H9 (cell line): ENCODE measurements around the gene DEPP1. TPM values are rescaled to one million over a fixed set of nuclear protein-coding genes. Genes with fewer than 3 reads are reported as not detected.

Experiments
- DNase-seq: peaks from one replicate; pipeline ENCODE4 v3.0.0-alpha.2; 2017
- H2AFZ ChIP-seq: one replicate; pipeline ENCODE4 v1.6.1; 2013; ENCODE audit warnings: mild to moderate bottlenecking, low read length, control low read depth, moderate library complexity
- H2AK5ac ChIP-seq: 2 replicates; pipeline ENCODE4 v1.6.1; 2013; ENCODE audit warnings: low read length, control low read depth, mixed read lengths; ENCODE audit not compliant: insufficient read length
- H2BK120ac ChIP-seq: one replicate; pipeline ENCODE4 v1.6.1; 2013; ENCODE audit warnings: low read depth, mild to moderate bottlenecking, low read length, control low read depth, inconsistent platforms; ENCODE audit not compliant: poor library complexity, severe bottlenecking
- H2BK12ac ChIP-seq: 2 replicates; pipeline ENCODE4 v1.6.1; 2013; ENCODE audit warnings: low read length, control low read depth, mixed read lengths, low read depth; ENCODE audit not compliant: insufficient read length
- H2BK15ac ChIP-seq: 2 replicates; pipeline ENCODE4 v1.6.1; 2013; ENCODE audit warnings: low read depth, low read length, control low read depth
- H2BK20ac ChIP-seq: one replicate; pipeline ENCODE4 v1.6.1; 2013; ENCODE audit warnings: low read depth, mild to moderate bottlenecking, low read length, control low read depth, inconsistent platforms; ENCODE audit not compliant: poor library complexity, severe bottlenecking
- H2BK5ac ChIP-seq: 2 replicates; pipeline ENCODE4 v1.6.1; 2013; ENCODE audit warnings: low read length, control low read depth, mixed read lengths; ENCODE audit not compliant: insufficient read length
- H3K14ac ChIP-seq: 2 replicates; pipeline ENCODE4 v1.6.1; 2013; ENCODE audit warnings: low read length, control low read depth; ENCODE audit not compliant: insufficient read depth
- H3K18ac ChIP-seq: 2 replicates; pipeline ENCODE4 v1.6.1; 2013; ENCODE audit warnings: low read depth, mild to moderate bottlenecking, mixed read lengths, low read length, control low read depth; ENCODE audit not compliant: insufficient read length
- H3K23ac ChIP-seq: 2 replicates; pipeline ENCODE4 v1.6.1; 2013; ENCODE audit warnings: low read length, control low read depth, mixed read lengths, low read depth; ENCODE audit not compliant: insufficient read length
- H3K23me2 ChIP-seq: 2 replicates; pipeline ENCODE4 v1.6.1; 2013; ENCODE audit warnings: low read depth, mild to moderate bottlenecking, mixed read lengths, low read length, control low read depth; ENCODE audit not compliant: insufficient read length, poor library complexity, severe bottlenecking
- H3K27ac ChIP-seq: 2 replicates; pipeline ENCODE4 v1.5.1; 2013; ENCODE audit warnings: low read length, control low read depth, mixed read lengths, low read depth; ENCODE audit not compliant: insufficient read length
- H3K27me3 ChIP-seq: 2 replicates; pipeline ENCODE4 v1.6.1; 2013; ENCODE audit warnings: low read length, control low read depth, inconsistent platforms; ENCODE audit not compliant: insufficient read depth
- H3K4ac ChIP-seq: 2 replicates; pipeline ENCODE4 v1.6.1; 2013; ENCODE audit warnings: low read depth, mild to moderate bottlenecking, control low read depth, inconsistent platforms, low read length, moderate library complexity
- H3K4me1 ChIP-seq: 2 replicates; pipeline ENCODE4 v1.6.1; 2013; ENCODE audit warnings: low read length, control low read depth, inconsistent platforms; ENCODE audit not compliant: insufficient read depth
- H3K4me2 ChIP-seq: 2 replicates; pipeline ENCODE4 v1.6.1; 2013; ENCODE audit warnings: low read length, control low read depth, mixed read lengths; ENCODE audit not compliant: insufficient read length, insufficient read depth
- H3K56ac ChIP-seq: 2 replicates; pipeline ENCODE4 v1.6.1; 2013; ENCODE audit warnings: low read depth, mild to moderate bottlenecking, mixed read lengths, low read length, control low read depth; ENCODE audit not compliant: insufficient read length
- H3K79me1 ChIP-seq: 2 replicates; pipeline ENCODE4 v1.6.1; 2013; ENCODE audit warnings: low read depth, mild to moderate bottlenecking, moderate library complexity, low read length, control low read depth, inconsistent platforms; ENCODE audit not compliant: insufficient read depth, poor library complexity, severe bottlenecking
- H3K79me2 ChIP-seq: 2 replicates; pipeline ENCODE4 v1.6.1; 2013; ENCODE audit warnings: low read length, control low read depth, inconsistent platforms; ENCODE audit not compliant: insufficient read depth
- H3K9ac ChIP-seq: 2 replicates; pipeline ENCODE4 v1.6.1; 2013; ENCODE audit warnings: low read length, control low read depth, mixed read lengths; ENCODE audit not compliant: insufficient read length; ENCODE audit errors: extremely low read depth
- H3K9me3 ChIP-seq: one replicate; pipeline ENCODE4 v1.6.1; 2013; ENCODE audit warnings: low read depth, low read length, inconsistent platforms; ENCODE audit not compliant: control insufficient read depth
- H3T11ph ChIP-seq: one replicate; pipeline ENCODE4 v1.6.1; 2013; ENCODE audit warnings: mild to moderate bottlenecking, low read length, control low read depth, inconsistent platforms
- H4K20me1 ChIP-seq: one replicate; pipeline ENCODE4 v1.6.1; 2013; ENCODE audit not compliant: control insufficient read depth, insufficient read length, insufficient read depth
- H4K5ac ChIP-seq: 2 replicates; pipeline ENCODE4 v1.6.1; 2013; ENCODE audit warnings: low read depth, mild to moderate bottlenecking, mixed read lengths, low read length, control low read depth; ENCODE audit not compliant: insufficient read length
- H4K8ac ChIP-seq: replicated peaks from 2 replicates; pipeline ENCODE4 v1.6.1; 2013; ENCODE audit warnings: low read length, control low read depth, mixed read lengths, low read depth; ENCODE audit not compliant: insufficient read length
- H4K91ac ChIP-seq: 2 replicates; pipeline ENCODE4 v1.6.1; 2013; ENCODE audit warnings: low read depth, mild to moderate bottlenecking, moderate library complexity, mixed read lengths, low read length, control low read depth; ENCODE audit not compliant: insufficient read length
- H3K27ac Mint-ChIP-seq, 3 experiments: 2 replicates in 2 of 3; 3 replicates in 1 of 3; pipeline ENCODE4 v1.8.0; 2020 to 2021; ENCODE audit warnings: mixed read lengths in 3 of 3, mild to moderate bottlenecking in 1 of 3, moderate library complexity in 1 of 3
- H3K27me3 Mint-ChIP-seq: 2 replicates; pipeline ENCODE4 v1.8.0; 2021; ENCODE audit warnings: low read depth, mild to moderate bottlenecking, moderate library complexity, mixed read lengths
- H3K36me3 Mint-ChIP-seq, 3 experiments: 2 replicates in 2 of 3; 3 replicates in 1 of 3; pipeline ENCODE4 v1.8.0; 2020 to 2021; ENCODE audit warnings: low read depth in 3 of 3, mixed read lengths in 3 of 3; ENCODE audit not compliant: insufficient read depth in 1 of 3
- H3K4me1 Mint-ChIP-seq, 2 experiments: 2 replicates each; pipeline ENCODE4 v1.8.0; 2020; ENCODE audit warnings: mixed read lengths in 2 of 2
- H3K4me3 Mint-ChIP-seq, 2 experiments: 2 replicates in 1 of 2; 3 replicates in 1 of 2; pipeline ENCODE4 v1.8.0; 2020 to 2021; ENCODE audit warnings: mild to moderate bottlenecking in 2 of 2, mixed read lengths in 2 of 2, moderate library complexity in 1 of 2
- H3K9me3 Mint-ChIP-seq, 2 experiments: 2 replicates in 1 of 2; 3 replicates in 1 of 2; pipeline ENCODE4 v1.8.0; 2020; ENCODE audit warnings: mild to moderate bottlenecking in 2 of 2, mixed read lengths in 2 of 2, moderate library complexity in 1 of 2
- WGBS: extraction: QIAGEN DNeasy Blood & Tissue Kit; methylation state at CpG from one replicate; pipeline ENCODE4 v1.1.7; 2013; ENCODE audit warnings: missing lambda C conversion rate, low lambda C conversion rate, mixed read lengths; ENCODE audit not compliant: insufficient read length; ENCODE audit errors: extremely low coverage; 5-methylcytosine and 5-hydroxymethylcytosine counted together
- total RNA-seq: library from RNA; stranded (reverse); gene quantifications from 2 replicates; pipeline ENCODE4 v1.2.1, GENCODE V29; 2021
- TF ChIP-seq, protein P1 (sequence below): fragments of 200-600 bp; sonication (generic); conservative IDR thresholded peaks from 3 replicates; pipeline ENCODE4 v1.8.0; 2021; ENCODE audit warnings: antibody characterized with exemption, mild to moderate bottlenecking

The DEPP1 gene
- total RNA-seq, 1 experiment from 2014 or later: 2.4 TPM

DNA sequence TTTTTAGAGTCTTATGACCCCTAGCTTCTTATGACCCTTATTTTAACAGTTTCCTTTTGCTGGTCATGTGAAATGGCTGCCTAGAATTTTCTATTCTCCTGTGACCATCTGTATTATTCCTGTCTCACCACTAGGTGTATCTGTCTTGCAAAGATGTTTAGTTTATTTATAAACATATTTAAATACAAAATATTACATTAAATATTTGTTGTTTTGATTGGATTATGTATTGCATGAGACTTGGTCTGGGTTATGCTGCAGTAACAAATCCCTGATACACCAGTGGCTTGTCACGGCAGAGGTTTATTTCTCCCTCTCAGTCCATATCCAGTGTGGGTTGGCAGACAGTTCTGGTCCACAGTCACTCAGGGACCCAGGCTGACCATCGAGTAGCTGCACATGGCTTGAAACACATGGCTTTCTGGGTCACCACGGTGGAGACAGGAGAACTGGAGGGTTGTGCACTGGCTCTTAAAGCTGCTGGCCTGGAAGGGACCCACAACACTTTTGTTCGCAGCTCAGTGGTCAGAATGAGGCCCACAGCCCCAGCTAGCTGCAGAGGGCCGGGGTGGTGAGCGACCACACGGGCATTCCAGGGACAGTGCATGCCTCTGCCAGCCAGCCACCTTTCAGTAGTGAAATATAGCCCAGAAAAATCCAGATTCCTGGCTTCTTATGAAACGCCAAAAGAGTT, 11.6 kb downstream of the DEPP1 start:
- Histone ChIP-seq H3K79me2 (no peaks in the 10 kb centered on the region), H2AFZ (no peak overlapping the region), H4K8ac (no peak overlapping the region), H3K23ac (no peak overlapping the region), H3K56ac (no peak overlapping the region), H3K9ac (no peak overlapping the region), H3K23me2 (no peaks in the 10 kb centered on the region), H3T11ph (no peak overlapping the region), H2AK5ac (no peak overlapping the region), H4K5ac (no peak overlapping the region), H3K4ac (no peak overlapping the region), H3K9me3 (no peaks in the 10 kb centered on the region), H3K14ac (0 out of 2 replicates have a peak overlapping the region, but pooled peaks have one; percentile 15), H3K18ac (no peak overlapping the region), H2BK120ac (no peak overlapping the region), H3K27ac (no peak overlapping the region), H2BK12ac (no peak overlapping the region), H3K27me3 (no peaks in the 10 kb centered on the region), H3K79me1 (no peaks in the 10 kb centered on the region), H4K20me1 (no peaks in the 10 kb centered on the region), H3K4me1 (peaks cover 17% of the 10 kb centered on the region), H2BK5ac (no peak overlapping the region), H4K91ac (no peak overlapping the region), H3K4me2 (no peak overlapping the region), H2BK20ac (no peak overlapping the region), H2BK15ac (no peak overlapping the region)
- peak; percentile 18 for DNase-seq
- WGBS: no CpG with 5 or more reads among the region's 8 CpGs
- TF ChIP-seq, protein P1, sequence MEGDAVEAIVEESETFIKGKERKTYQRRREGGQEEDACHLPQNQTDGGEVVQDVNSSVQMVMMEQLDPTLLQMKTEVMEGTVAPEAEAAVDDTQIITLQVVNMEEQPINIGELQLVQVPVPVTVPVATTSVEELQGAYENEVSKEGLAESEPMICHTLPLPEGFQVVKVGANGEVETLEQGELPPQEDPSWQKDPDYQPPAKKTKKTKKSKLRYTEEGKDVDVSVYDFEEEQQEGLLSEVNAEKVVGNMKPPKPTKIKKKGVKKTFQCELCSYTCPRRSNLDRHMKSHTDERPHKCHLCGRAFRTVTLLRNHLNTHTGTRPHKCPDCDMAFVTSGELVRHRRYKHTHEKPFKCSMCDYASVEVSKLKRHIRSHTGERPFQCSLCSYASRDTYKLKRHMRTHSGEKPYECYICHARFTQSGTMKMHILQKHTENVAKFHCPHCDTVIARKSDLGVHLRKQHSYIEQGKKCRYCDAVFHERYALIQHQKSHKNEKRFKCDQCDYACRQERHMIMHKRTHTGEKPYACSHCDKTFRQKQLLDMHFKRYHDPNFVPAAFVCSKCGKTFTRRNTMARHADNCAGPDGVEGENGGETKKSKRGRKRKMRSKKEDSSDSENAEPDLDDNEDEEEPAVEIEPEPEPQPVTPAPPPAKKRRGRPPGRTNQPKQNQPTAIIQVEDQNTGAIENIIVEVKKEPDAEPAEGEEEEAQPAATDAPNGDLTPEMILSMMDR: peak; percentile 50
- peaks cover 50 to 52% of the 10 kb centered on the region in 2 experiments for H3K4me1 Mint-ChIP-seq
- H3K27me3 Mint-ChIP-seq: no peaks in the 10 kb centered on the region
- H3K27ac Mint-ChIP-seq: no peak overlapping the region
- H3K36me3 Mint-ChIP-seq: peaks cover 7 to 25% (median 12%) of the 10 kb centered on the region in 3 experiments; a peak in 6 of 7 replicates
- H3K4me3 Mint-ChIP-seq: no peak overlapping the region
- H3K9me3 Mint-ChIP-seq: no peaks in the 10 kb centered on the region; a peak in 2 of 5 replicates
